Activated CD8-positive, alpha-beta T cell treated with anti-CD3 and anti-CD28 coated beads for 36 hours (primary cell): ENCODE data around the gene RHBDD3. TPM values are rescaled to one million over a fixed set of nuclear protein-coding genes. Genes with fewer than 3 reads are reported as not detected.

Experiments used
- ATAC-seq: fragments of 200-7000 bp; cut with Tn5 transposase; one replicate; pipeline ENCODE4 v1.10.0; 2021; ENCODE audit warnings: mild to moderate bottlenecking, moderate library complexity
- CTCF ChIA-PET: fragments of 350-600 bp; sonication (Branson Sonifier 250); formaldehyde crosslinking; loops from one replicate; lab custom pipeline; 2021; ENCODE audit warnings: antibody characterized with exemption; lab: Charles Lee
- POLR2A ChIA-PET: fragments of 350-600 bp; sonication (Branson Sonifier 250); formaldehyde crosslinking; loops from one replicate; lab custom pipeline; 2021; ENCODE audit warnings: antibody characterized with exemption; lab: Charles Lee
- DNase-seq: peaks from one replicate; pipeline ENCODE4 v3.0.0-alpha.2; 2020
- H3K27ac Mint-ChIP-seq: one replicate; pipeline ENCODE4 v1.8.0; 2021; ENCODE audit warnings: mild to moderate bottlenecking, mixed read lengths
- H3K27me3 Mint-ChIP-seq: one replicate; pipeline ENCODE4 v1.8.0; 2021; ENCODE audit warnings: mixed read lengths
- H3K36me3 Mint-ChIP-seq: one replicate; pipeline ENCODE4 v1.8.0; 2021; ENCODE audit warnings: low read depth, mixed read lengths
- H3K4me1 Mint-ChIP-seq: one replicate; pipeline ENCODE4 v1.8.0; 2021; ENCODE audit warnings: low read depth, mixed read lengths
- H3K4me3 Mint-ChIP-seq: one replicate; pipeline ENCODE4 v1.8.0; 2021; ENCODE audit warnings: mild to moderate bottlenecking, moderate library complexity, mixed read lengths
- H3K9me3 Mint-ChIP-seq: one replicate; pipeline ENCODE4 v1.8.0; 2021; ENCODE audit warnings: mixed read lengths
- intact Hi-C: fragments of 100-400 bp; cut with micrococcal nuclease; formaldehyde crosslinking; loops from one replicate; pipeline ENCODE4 v1.10.0; 2022
- total RNA-seq, 2 experiments: library from RNA; stranded (reverse); gene quantifications; one replicate each; pipeline ENCODE4 v1.2.3, GENCODE V29; 2021
- TF ChIP-seq, protein P1 (sequence below): fragments of 200-600 bp; IDR thresholded peaks from one replicate; pipeline ENCODE4 v1.8.0; 2022; ENCODE audit warnings: antibody characterized with exemption, mild to moderate bottlenecking

The RHBDD3 gene
- total RNA-seq, 2 experiments from 2014 or later: 24.5 to 25.4 TPM

DNA sequence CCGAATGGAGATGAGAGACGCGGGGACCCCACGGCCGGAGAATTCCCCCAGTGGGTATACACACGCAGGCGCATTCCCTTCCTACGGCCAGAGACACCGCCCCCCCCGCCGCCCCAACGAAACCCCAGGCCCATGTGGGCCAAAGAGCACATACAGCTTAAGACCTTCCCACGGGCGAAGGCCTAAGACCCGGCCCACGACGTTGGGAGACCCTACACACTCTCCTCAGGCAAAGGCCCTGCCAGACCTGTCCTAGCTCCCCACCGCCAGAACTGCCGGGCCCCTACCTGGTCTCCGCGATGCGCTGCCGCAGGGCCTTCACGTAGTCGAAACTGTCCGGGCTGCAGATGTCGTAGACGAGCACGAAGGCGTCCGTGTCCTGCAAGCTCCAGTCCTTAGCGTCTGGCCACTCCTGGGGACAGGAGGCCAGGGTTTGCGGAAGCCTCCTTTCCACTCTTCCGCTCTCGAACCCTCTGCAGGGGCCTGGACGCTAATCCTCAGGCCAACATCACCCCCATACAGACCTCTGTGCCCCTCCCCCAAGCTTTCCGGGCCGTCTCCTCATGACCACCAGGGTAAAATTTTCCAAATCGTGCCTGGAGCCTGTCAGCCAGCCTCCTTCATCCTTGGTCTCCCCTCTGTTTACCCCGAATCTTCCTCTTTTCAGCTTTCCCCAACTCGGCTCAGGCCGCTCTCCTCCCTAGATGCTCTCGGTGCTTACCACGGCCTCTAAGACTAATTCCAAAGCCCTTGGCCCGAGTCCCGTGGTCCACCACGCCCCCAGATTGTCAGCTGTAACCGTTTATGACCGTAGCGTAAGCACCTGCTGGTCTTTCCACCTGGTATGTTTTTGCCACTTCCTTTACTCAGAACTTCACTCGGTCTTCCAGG, 46.0 kb upstream of the RHBDD3 start:
- TF ChIP-seq, protein P1, sequence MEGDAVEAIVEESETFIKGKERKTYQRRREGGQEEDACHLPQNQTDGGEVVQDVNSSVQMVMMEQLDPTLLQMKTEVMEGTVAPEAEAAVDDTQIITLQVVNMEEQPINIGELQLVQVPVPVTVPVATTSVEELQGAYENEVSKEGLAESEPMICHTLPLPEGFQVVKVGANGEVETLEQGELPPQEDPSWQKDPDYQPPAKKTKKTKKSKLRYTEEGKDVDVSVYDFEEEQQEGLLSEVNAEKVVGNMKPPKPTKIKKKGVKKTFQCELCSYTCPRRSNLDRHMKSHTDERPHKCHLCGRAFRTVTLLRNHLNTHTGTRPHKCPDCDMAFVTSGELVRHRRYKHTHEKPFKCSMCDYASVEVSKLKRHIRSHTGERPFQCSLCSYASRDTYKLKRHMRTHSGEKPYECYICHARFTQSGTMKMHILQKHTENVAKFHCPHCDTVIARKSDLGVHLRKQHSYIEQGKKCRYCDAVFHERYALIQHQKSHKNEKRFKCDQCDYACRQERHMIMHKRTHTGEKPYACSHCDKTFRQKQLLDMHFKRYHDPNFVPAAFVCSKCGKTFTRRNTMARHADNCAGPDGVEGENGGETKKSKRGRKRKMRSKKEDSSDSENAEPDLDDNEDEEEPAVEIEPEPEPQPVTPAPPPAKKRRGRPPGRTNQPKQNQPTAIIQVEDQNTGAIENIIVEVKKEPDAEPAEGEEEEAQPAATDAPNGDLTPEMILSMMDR: no peak
- Mint-ChIP-seq H3K36me3 (no peaks in the 10 kb centered on the region), H3K27me3 (peaks cover 43% of the 10 kb centered on the region), H3K4me3 (peak overlapping the region; percentile 40), H3K27ac (no peak overlapping the region), H3K4me1 (peaks cover 35% of the 10 kb centered on the region), H3K9me3 (no peaks in the 10 kb centered on the region)
- ATAC-seq: no peak
- no peak for DNase-seq
- CTCF ChIA-PET: interaction anchor here (0.6 to 2.4 kb wide), 12 partner anchors 11 to 75 kb away, joined by 3 to 25 read pairs (median 4); partner anchors contain the start of gene AP1B1
- intact Hi-C loops: no loop called here
- POLR2A ChIA-PET: interaction anchor here (0.6 to 0.9 kb wide), 4 partner anchors 8 to 46 kb away, joined by 3 read pairs; partner anchors contain the start of genes EWSR1 and RHBDD3

DNA sequence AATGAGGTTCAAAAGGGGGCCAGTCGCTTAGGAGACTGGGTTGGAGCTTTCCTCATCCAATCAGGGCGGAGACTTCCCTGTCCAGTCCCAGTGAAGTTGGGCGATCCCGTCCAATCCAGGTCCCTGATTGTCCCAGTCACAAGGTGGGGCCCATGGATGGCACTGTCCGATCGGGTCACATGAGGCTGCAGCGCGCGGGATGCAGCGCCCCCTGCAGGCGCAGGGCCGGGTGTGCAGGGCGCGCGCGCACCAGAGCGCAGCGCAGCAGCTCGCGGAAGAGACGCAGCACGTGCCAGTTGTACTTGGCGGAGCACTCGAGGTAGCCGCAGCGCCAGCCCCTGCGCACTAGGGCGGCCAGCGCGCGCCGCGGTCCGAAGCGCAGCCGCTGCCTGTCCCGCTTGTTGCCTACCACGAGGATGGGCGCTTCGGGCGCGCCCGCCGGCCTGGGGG, 45.4 kb upstream of the RHBDD3 start:
- Mint-ChIP-seq H3K9me3 (no peaks in the 10 kb centered on the region), H3K4me3 (no peak overlapping the region), H3K27ac (no peak overlapping the region)

DNA sequence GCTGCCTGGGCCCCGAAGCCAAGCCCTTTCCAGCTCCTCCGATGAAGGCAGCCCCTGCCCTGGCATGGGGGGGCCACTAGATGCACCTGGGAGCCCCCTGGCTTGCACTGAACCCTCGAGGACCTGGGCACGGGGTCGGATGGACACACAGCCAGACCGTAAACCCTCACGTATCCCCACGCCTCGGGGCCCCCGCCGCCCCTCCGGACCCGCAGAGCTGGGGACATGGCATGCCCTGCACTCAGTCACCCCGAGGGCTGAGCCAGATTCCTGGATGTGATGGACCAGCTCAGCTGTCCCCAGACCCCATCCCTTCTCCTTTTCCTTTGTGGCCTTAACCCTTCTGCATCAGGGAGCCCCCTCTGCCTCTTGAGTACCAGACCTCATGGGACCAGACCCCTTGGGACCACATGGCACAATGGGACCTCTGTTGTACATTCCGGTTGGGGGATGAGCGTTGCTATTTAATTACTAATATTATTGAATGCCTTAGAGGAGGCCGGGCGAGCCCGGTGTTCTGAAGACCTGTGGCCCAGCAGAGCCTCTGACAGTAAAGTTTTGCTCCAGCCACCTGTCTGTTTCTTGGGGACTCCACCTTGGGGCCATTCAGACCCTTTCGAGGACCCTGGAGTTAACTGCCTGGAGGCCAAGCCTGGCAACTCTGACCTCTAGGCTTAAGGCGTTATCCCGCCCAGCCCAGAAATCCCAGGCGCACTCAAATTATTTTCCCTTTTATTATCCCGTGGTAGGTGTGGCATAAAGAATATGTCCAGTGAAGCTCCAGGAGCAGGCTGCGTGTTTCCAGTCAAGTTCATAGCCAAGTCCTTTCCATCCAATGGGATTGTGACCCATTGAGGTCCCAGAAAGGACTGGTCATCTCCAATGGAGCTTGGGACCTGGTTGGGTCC, 44.7 kb upstream of the RHBDD3 start:
- peaks cover 45% of the 10 kb centered on the region for H3K27me3 Mint-ChIP-seq
- H3K36me3 Mint-ChIP-seq: no peaks in the 10 kb centered on the region
- DNase-seq: no peak
- H3K4me1 Mint-ChIP-seq: peaks cover 41% of the 10 kb centered on the region
- CTCF ChIA-PET: interaction anchor here (0.6 to 2.4 kb wide), 12 partner anchors 9 to 198 kb away, joined by 3 to 25 read pairs (median 4); partner anchors contain the start of gene AP1B1
- ATAC-seq: no peak
- H3K9me3 Mint-ChIP-seq: no peaks in the 10 kb centered on the region
- H3K27ac Mint-ChIP-seq: no peak overlapping the region
- intact Hi-C loops: no loop called here
- TF ChIP-seq, protein P1: no peak
- POLR2A ChIA-PET: interaction anchor here (0.8 to 1.6 kb wide), 2 partner anchors 10 kb away, joined by 3 to 4 read pairs; no protein-coding TSS in a partner anchor
- no peak overlapping the region for H3K4me3 Mint-ChIP-seq

More for the DNA sequence above, 45.4 kb upstream of the RHBDD3 start:
- peaks cover 43% of the 10 kb centered on the region for H3K27me3 Mint-ChIP-seq
- POLR2A ChIA-PET: interaction anchor here (0.8 kb wide), 2 partner anchors 9 kb away, joined by 3 read pairs; no protein-coding TSS in a partner anchor
- H3K4me1 Mint-ChIP-seq: peaks cover 41% of the 10 kb centered on the region
- CTCF ChIA-PET: interaction anchor here (0.6 to 2.4 kb wide), 18 partner anchors 8 to 197 kb away, joined by 3 to 25 read pairs (median 4); partner anchors contain the start of gene AP1B1
- peak; percentile 37 for ATAC-seq
- intact Hi-C loops: no loop called here
- no peaks in the 10 kb centered on the region for H3K36me3 Mint-ChIP-seq
- peak; percentile 47 for DNase-seq
- TF ChIP-seq, protein P1: peak; percentile 94

DNA sequence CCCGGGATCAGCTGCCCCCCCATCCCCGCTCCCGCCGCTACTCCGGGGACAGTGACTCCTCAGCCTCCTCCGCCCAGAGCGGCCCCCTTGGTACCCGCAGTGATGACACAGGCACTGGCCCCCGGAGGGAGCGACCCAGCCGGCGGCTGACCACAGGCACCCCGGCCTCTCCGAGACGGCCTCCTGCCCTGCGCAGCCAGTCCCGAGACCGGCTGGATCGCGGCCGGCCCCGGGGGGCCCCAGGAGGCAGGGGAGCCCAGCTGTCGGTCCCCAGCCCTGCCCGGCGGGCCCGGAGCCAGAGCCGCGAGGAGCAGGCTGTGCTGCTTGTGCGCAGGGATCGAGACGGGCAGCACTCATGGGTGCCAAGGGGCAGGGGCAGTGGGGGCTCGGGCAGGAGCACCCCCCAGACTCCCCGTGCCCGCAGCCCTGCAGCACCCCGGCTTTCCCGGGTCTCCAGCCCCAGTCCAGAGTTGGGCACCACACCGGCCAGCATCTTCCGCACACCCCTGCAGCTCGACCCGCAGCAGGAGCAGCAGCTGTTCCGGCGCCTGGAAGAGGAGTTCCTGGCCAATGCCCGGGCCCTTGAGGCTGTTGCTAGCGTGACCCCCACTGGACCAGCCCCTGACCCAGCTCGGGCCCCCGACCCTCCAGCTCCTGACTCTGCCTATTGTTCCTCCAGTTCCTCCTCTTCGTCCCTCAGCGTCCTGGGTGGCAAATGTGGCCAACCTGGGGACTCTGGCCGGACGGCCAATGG, 43.9 kb upstream of the RHBDD3 start:
- ChIA-PET CTCF (interaction anchor here (1.2 kb wide), 1 partner anchor 19 kb away, joined by 3 read pairs; no protein-coding TSS in a partner anchor), POLR2A (interaction anchor here (0.7 to 1.6 kb wide), 2 partner anchors 9 kb away, joined by 3 to 4 read pairs; no protein-coding TSS in a partner anchor)
- Mint-ChIP-seq H3K4me1 (peaks cover 43% of the 10 kb centered on the region), H3K4me3 (no peak overlapping the region), H3K27me3 (peaks cover 43% of the 10 kb centered on the region), H3K9me3 (no peaks in the 10 kb centered on the region), H3K27ac (no peak overlapping the region), H3K36me3 (no peaks in the 10 kb centered on the region)
- intact Hi-C loops: no loop called here
- DNase-seq (no peak), ATAC-seq (no peak)
- TF ChIP-seq, protein P1: no peak
